Mesenchymal stem cell (in vitro differentiated cells and primary cell): ENCODE measurements around the gene CRB1.

ENCODE experiments used
- DNase-seq: peaks from one replicate; pipeline ENCODE4 v3.0.0-alpha.2; 2013
- H2AFZ ChIP-seq: one replicate; pipeline ENCODE4 v1.6.1; 2013; ENCODE audit warnings: low read depth, mild to moderate bottlenecking, control low read depth, inconsistent platforms, low read length, moderate library complexity
- H2AK5ac ChIP-seq: 2 replicates; pipeline ENCODE4 v1.6.1; 2013; ENCODE audit warnings: low read length, moderate library complexity, mild to moderate bottlenecking, inconsistent platforms; ENCODE audit not compliant: severe bottlenecking
- H2BK120ac ChIP-seq: one replicate; pipeline ENCODE4 v1.6.1; 2013; ENCODE audit warnings: low read depth, mild to moderate bottlenecking, inconsistent platforms, low read length, moderate library complexity
- H2BK12ac ChIP-seq, 2 experiments: one replicate each; pipeline ENCODE4 v1.6.1; 2013; ENCODE audit warnings: inconsistent platforms in 2 of 2, low read length in 2 of 2, mild to moderate bottlenecking in 2 of 2, moderate library complexity in 2 of 2, control low read depth in 1 of 2
- H2BK15ac ChIP-seq: one replicate; pipeline ENCODE4 v1.6.1; 2013; ENCODE audit warnings: mild to moderate bottlenecking, low read depth, inconsistent platforms; ENCODE audit not compliant: poor library complexity, severe bottlenecking
- H2BK5ac ChIP-seq: 2 replicates; pipeline ENCODE4 v1.6.1; 2013; ENCODE audit warnings: low read depth, mild to moderate bottlenecking, low read length, control low read depth, inconsistent platforms; ENCODE audit not compliant: poor library complexity, severe bottlenecking
- H3K14ac ChIP-seq, 2 experiments: one replicate each; pipeline ENCODE4 v1.6.1; 2013; ENCODE audit warnings: inconsistent platforms in 2 of 2, low read length in 2 of 2, control low read depth in 1 of 2, mild to moderate bottlenecking in 1 of 2, moderate library complexity in 1 of 2
- H3K18ac ChIP-seq, 2 experiments: one replicate each; pipeline ENCODE4 v1.6.1; 2013; ENCODE audit warnings: inconsistent platforms in 2 of 2, low read length in 2 of 2, control low read depth in 1 of 2, low read depth in 1 of 2, mild to moderate bottlenecking in 1 of 2
- H3K23ac ChIP-seq, 2 experiments: one replicate each; pipeline ENCODE4 v1.6.1; 2013; ENCODE audit warnings: inconsistent platforms in 2 of 2, low read length in 2 of 2, mild to moderate bottlenecking in 2 of 2, moderate library complexity in 2 of 2, control low read depth in 1 of 2
- H3K27ac ChIP-seq: 2 replicates; pipeline ENCODE4 v1.5.1; 2013; ENCODE audit warnings: mild to moderate bottlenecking, moderate library complexity, low read length, control low read depth, inconsistent platforms; ENCODE audit not compliant: poor library complexity, severe bottlenecking
- H3K27me3 ChIP-seq, 2 experiments: 2 replicates each; pipeline versions ENCODE4 v1.6.1 to v1.7.0; 2013; ENCODE audit warnings: low read length in 2 of 2, mild to moderate bottlenecking in 2 of 2, moderate library complexity in 2 of 2, control low read depth in 1 of 2, inconsistent platforms in 1 of 2; ENCODE audit not compliant: control insufficient read depth in 1 of 2, insufficient read depth in 1 of 2
- H3K36me3 ChIP-seq, 2 experiments: 2 replicates each; pipeline versions ENCODE4 v1.6.1 to v1.7.0; 2013; ENCODE audit warnings: low read length in 2 of 2, control low read depth in 1 of 2, inconsistent platforms in 1 of 2, low read depth in 1 of 2, mild to moderate bottlenecking in 1 of 2; ENCODE audit not compliant: insufficient read depth in 2 of 2, control insufficient read depth in 1 of 2
- H3K4ac ChIP-seq, 2 experiments: one replicate each; pipeline ENCODE4 v1.6.1; 2013; ENCODE audit warnings: inconsistent platforms in 2 of 2, low read length in 2 of 2, mild to moderate bottlenecking in 2 of 2, moderate library complexity in 2 of 2, control low read depth in 1 of 2, low read depth in 1 of 2
- H3K4me1 ChIP-seq: 2 replicates; pipeline ENCODE4 v1.6.1; 2013; ENCODE audit warnings: low read depth, low read length, control low read depth; ENCODE audit not compliant: control insufficient read depth, insufficient read depth
- H3K4me2 ChIP-seq: 2 replicates; pipeline ENCODE4 v1.6.1; 2013; ENCODE audit warnings: low read length, mild to moderate bottlenecking, inconsistent platforms; ENCODE audit not compliant: poor library complexity, severe bottlenecking
- H3K4me3 ChIP-seq, 2 experiments: 2 replicates each; pipeline versions ENCODE4 v1.5.1 to v1.7.0; 2013; ENCODE audit warnings: low read length in 2 of 2, mild to moderate bottlenecking in 2 of 2, control low read depth in 1 of 2, low read depth in 1 of 2; ENCODE audit not compliant: insufficient read depth in 1 of 2
- H3K79me1 ChIP-seq: replicated peaks from 2 replicates; pipeline ENCODE4 v1.6.1; 2013; ENCODE audit warnings: mild to moderate bottlenecking, control low read depth, low read length, inconsistent platforms; ENCODE audit not compliant: poor library complexity, severe bottlenecking
- H3K9ac ChIP-seq: 2 replicates; pipeline ENCODE4 v1.7.0; 2013; ENCODE audit warnings: mild to moderate bottlenecking, low read length, moderate library complexity
- H3K9me3 ChIP-seq: 2 replicates; pipeline ENCODE4 v1.7.0; 2013; ENCODE audit warnings: mild to moderate bottlenecking, low read length; ENCODE audit not compliant: control insufficient read depth
- H4K8ac ChIP-seq: one replicate; pipeline ENCODE4 v1.6.1; 2013; ENCODE audit warnings: inconsistent platforms, mild to moderate bottlenecking, low read length, moderate library complexity
- H4K91ac ChIP-seq: one replicate; pipeline ENCODE4 v1.6.1; 2013; ENCODE audit warnings: mild to moderate bottlenecking, low read length, inconsistent platforms
- WGBS: methylation state at CpG from one replicate; pipeline ENCODE4 v1.1.7; 2013; ENCODE audit warnings: mixed read lengths; 5-methylcytosine and 5-hydroxymethylcytosine counted together

CRB1 gene

DNA sequence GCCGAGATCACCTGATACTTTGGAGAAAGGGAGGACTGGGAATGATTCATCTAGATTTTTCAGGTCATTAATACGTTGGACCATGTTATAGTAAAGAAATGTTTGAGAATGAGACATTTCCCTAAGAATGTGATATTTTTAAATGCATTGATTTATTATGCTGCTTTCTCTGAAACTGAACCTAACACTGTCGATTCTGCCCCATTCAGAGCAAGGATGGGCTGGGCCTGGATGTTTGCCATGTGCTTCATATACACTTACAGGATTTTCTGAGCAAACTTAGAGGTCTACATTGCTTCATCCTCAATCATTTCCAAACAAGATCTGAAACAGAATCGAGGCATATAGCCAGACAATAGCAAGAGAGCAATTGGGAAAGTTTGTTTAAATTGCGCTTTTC lies 183.3 kb downstream of the CRB1 start:
- Histone ChIP-seq H3K4me3 (no peak overlapping the region), H3K36me3 (no peaks in the 10 kb centered on the region), H3K23ac (no peak overlapping the region), H2BK12ac (no peak overlapping the region), H4K8ac (no peak overlapping the region), H3K27me3 (no peaks in the 10 kb centered on the region), H3K79me1 (no peaks in the 10 kb centered on the region), H3K9me3 (no peaks in the 10 kb centered on the region), H2BK15ac (no peak overlapping the region), H3K4me1 (no peaks in the 10 kb centered on the region), H3K4ac (no peak overlapping the region), H3K4me2 (no peak overlapping the region), H2AK5ac (no peak overlapping the region), H3K9ac (no peak overlapping the region), H2BK5ac (no peak overlapping the region), H2BK120ac (no peak overlapping the region), H4K91ac (no peak overlapping the region), H2AFZ (no peak overlapping the region), H3K18ac (no peak overlapping the region), H3K14ac (no peak overlapping the region), H3K27ac (no peak overlapping the region)
- 75% methylated on average over 3 of the region's 5 CpGs for WGBS
- DNase-seq = no peak

DNA sequence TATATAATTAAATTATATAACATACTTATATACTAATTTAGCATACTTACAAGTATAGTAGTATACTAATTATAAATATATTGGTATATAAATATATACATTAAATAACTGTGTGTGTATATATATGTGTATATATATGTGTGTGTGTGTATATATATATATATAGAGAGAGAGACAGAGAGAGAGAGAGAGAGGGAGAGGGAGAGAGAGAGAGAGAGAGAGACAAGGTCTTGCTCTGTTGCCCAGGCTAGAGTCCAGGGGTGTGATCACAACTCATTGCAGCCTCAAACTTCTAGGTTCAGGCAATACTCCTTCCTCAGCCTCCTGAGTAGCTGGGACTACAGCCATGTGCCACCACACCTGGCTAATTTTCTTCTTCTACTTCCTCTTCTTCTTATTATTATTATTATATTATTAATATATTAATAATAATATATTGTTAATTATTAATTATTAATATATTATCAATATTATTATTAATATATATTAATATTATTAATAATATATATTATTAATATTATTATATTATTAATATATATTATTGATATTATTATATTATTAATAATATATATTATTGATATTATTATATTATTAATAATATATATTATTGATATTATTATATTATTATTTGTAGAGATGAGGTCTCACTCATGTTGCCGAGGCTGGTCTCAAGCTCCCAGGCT lies 185.5 kb downstream of the CRB1 start:
- Histone ChIP-seq H3K14ac (no peak overlapping the region), H4K91ac (no peak overlapping the region), H3K18ac (no peak overlapping the region), H3K9ac (no peak overlapping the region), H3K4me2 (no peak overlapping the region), H3K36me3 (no peaks in the 10 kb centered on the region), H3K4me1 (no peaks in the 10 kb centered on the region), H2BK12ac (no peak overlapping the region), H3K27me3 (no peaks in the 10 kb centered on the region), H3K27ac (no peak overlapping the region), H2BK15ac (no peak overlapping the region), H4K8ac (no peak overlapping the region), H3K23ac (no peak overlapping the region), H3K9me3 (no peaks in the 10 kb centered on the region), H2BK120ac (no peak overlapping the region), H3K4me3 (no peak overlapping the region), H2BK5ac (no peak overlapping the region), H2AK5ac (no peak overlapping the region), H2AFZ (no peak overlapping the region), H3K4ac (no peak overlapping the region), H3K79me1 (no peaks in the 10 kb centered on the region)
- DNase-seq = no peak
- no CpG with 5 or more reads among the region's 1 CpG for WGBS

DNA sequence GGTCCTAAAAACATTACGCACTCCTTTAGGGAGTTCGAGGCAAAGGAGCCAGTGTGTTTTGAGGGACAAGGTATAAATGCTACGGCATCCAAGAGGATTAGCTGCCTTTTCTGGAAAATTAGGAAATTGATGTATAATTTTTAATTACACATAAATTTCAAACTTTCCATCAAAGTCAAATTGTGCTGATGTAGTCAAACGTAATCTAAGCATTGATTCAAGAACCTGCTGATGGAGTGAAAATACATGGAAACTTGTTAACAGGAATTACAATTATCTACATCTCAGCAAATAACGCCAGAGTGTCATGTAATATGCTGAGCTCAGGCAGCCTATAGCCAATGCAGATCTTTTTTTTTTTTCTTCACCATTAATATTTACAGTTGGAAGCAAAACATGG lies 194.5 kb downstream of the CRB1 start:
- Histone ChIP-seq H2BK120ac (no peak overlapping the region), H3K23ac (no peak overlapping the region), H2AFZ (no peak overlapping the region), H2BK12ac (no peak overlapping the region), H3K4me3 (no peak overlapping the region), H3K9me3 (no peaks in the 10 kb centered on the region), H2BK15ac (no peak overlapping the region), H2BK5ac (no peak overlapping the region), H3K4me1 (no peaks in the 10 kb centered on the region), H3K27me3 (no peaks in the 10 kb centered on the region), H3K9ac (no peak overlapping the region), H3K36me3 (no peaks in the 10 kb centered on the region), H4K8ac (no peak overlapping the region), H3K18ac (no peak overlapping the region), H3K4ac (no peak overlapping the region), H4K91ac (no peak overlapping the region), H3K14ac (no peak overlapping the region), H3K79me1 (no peaks in the 10 kb centered on the region), H3K4me2 (no peak overlapping the region), H2AK5ac (no peak overlapping the region), H3K27ac (no peak overlapping the region)
- 92% methylated on average over 1 of the region's 5 CpGs for WGBS
- DNase-seq = no peak

DNA sequence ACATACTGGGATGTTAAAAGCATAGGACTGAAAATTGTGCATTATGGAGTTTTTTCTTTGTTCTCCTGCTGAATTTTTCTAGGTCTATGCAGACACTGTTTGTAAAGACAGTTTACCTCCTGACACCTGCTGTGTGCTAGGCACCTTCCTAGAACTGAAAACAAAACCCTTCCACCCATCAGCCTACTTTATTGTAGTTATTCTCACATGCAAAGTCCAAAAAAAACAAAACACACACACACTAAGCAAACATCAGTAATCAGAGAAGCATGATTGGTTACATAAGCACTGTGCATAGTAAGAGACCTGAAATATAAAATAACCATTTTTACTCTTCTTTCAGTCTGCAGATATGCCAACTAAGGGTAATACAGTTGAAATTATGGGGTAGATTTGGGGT lies 195.1 kb downstream of the CRB1 start:
- no peak overlapping the region for H2BK120ac ChIP-seq

More for the DNA sequence above, 195.1 kb downstream of the CRB1 start:
- no peaks in the 10 kb centered on the region for H3K27me3 ChIP-seq
- H3K4me3 ChIP-seq = no peak overlapping the region
- H3K14ac ChIP-seq = no peak overlapping the region
- no peak overlapping the region for H2AFZ ChIP-seq
- H4K8ac ChIP-seq = no peak overlapping the region
- H3K4ac ChIP-seq = no peak overlapping the region
- no peaks in the 10 kb centered on the region for H3K4me1 ChIP-seq
- H3K18ac ChIP-seq = no peak overlapping the region
- no peak overlapping the region for H2AK5ac ChIP-seq
- H3K23ac ChIP-seq = no peak overlapping the region
- no peak overlapping the region for H2BK12ac ChIP-seq
- H3K9ac ChIP-seq = no peak overlapping the region
- DNase-seq = no peak
- H2BK5ac ChIP-seq = no peak overlapping the region
- no peak overlapping the region for H3K4me2 ChIP-seq
- H3K27ac ChIP-seq = no peak overlapping the region
- no peaks in the 10 kb centered on the region for H3K36me3 ChIP-seq
- H3K79me1 ChIP-seq = no peaks in the 10 kb centered on the region
- no peak overlapping the region for H2BK15ac ChIP-seq
- H3K9me3 ChIP-seq = no peaks in the 10 kb centered on the region
- H4K91ac ChIP-seq = no peak overlapping the region
